Peyer's patch (tissue), 4 donors: ENCODE results near the gene LPIN1. TPM values are rescaled to one million over a fixed set of nuclear protein-coding genes. Genes with fewer than 3 reads are reported as not detected.
"Not testable (repeated sequence)": the region's sequence is repeated elsewhere in the genome, so short reads cannot be mapped to it uniquely, and the experiment has no call there.

Experiments used
- DNase-seq, 3 donors: peaks; one replicate each; pipeline ENCODE4 v3.0.0-alpha.2; 2017 to 2019
- H3K27ac ChIP-seq, 4 donors: fragments of 200-600 bp; sonication (generic); one replicate each; pipeline ENCODE4 v1.5.1; 2016 to 2019
- H3K27me3 ChIP-seq, 2 donors: fragments of 200-600 bp; sonication (generic); one replicate each; pipeline ENCODE4 v1.5.1; 2019
- H3K36me3 ChIP-seq, 3 donors: fragments of 200-600 bp; sonication (generic); one replicate each; pipeline ENCODE4 v1.5.1; 2016 to 2019
- H3K4me1 ChIP-seq, 4 donors: fragments of 200-600 bp; sonication (generic); one replicate each; pipeline ENCODE4 v1.5.1; 2016 to 2019
- H3K4me3 ChIP-seq, 4 donors: fragments of 200-600 bp; sonication (generic); 1 replicate in 3 of 4; 2 replicates in 1 of 4; pipeline ENCODE4 v1.5.1; 2016 to 2019; ENCODE audit warnings: mild to moderate bottlenecking in 1 of 4
- H3K9me3 ChIP-seq, 4 donors: fragments of 200-600 bp; sonication (generic); one replicate each; pipeline ENCODE4 v1.5.1; 2016 to 2019; ENCODE audit warnings: mild to moderate bottlenecking in 1 of 4
- POLR2A ChIP-seq, 2 donors: fragments of 450-650 bp; IDR thresholded peaks; one replicate each; pipeline ENCODE4 v1.5.1; 2017; ENCODE audit warnings: antibody characterized with exemption in 2 of 2, mild to moderate bottlenecking in 2 of 2, moderate library complexity in 2 of 2
- total RNA-seq, 4 donors: library from RNA; depleted of rRNA; stranded (reverse); fragments of >200 nt; gene quantifications; one replicate each; pipeline ENCODE4 v1.1.0, GENCODE V29; 2016
- TF ChIP-seq, protein P1 (sequence below), 6 experiments: fragments of 450-650 bp in 4 of 6; fragments of 200-600 bp in 2 of 6; sonication (generic) in 1 of 6; IDR thresholded peaks; one replicate each; pipeline ENCODE4 v1.5.1; 2017 to 2019; ENCODE audit warnings: antibody characterized with exemption in 6 of 6, mild to moderate bottlenecking in 3 of 6, moderate library complexity in 1 of 6

Gene LPIN1
- total RNA-seq, 4 donors from 2014 or later = 28.7 to 69.3 (median 44.0) TPM

GRCh38 chr2:11814979-11815510 lies 68.6 kb downstream of the LPIN1 start:
- Histone ChIP-seq H3K36me3 (peaks cover 0 to 62% (median 0%) of the 10 kb centered on the region in 3 donors), H3K27me3 (no peaks in the 10 kb centered on the region), H3K27ac (no peak overlapping the region), H3K9me3 (no peaks in the 10 kb centered on the region), H3K4me1 (no peaks in the 10 kb centered on the region), H3K4me3 (no peak overlapping the region)
- no peak for DNase-seq
- TF ChIP-seq, protein P1, sequence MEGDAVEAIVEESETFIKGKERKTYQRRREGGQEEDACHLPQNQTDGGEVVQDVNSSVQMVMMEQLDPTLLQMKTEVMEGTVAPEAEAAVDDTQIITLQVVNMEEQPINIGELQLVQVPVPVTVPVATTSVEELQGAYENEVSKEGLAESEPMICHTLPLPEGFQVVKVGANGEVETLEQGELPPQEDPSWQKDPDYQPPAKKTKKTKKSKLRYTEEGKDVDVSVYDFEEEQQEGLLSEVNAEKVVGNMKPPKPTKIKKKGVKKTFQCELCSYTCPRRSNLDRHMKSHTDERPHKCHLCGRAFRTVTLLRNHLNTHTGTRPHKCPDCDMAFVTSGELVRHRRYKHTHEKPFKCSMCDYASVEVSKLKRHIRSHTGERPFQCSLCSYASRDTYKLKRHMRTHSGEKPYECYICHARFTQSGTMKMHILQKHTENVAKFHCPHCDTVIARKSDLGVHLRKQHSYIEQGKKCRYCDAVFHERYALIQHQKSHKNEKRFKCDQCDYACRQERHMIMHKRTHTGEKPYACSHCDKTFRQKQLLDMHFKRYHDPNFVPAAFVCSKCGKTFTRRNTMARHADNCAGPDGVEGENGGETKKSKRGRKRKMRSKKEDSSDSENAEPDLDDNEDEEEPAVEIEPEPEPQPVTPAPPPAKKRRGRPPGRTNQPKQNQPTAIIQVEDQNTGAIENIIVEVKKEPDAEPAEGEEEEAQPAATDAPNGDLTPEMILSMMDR (IDR thresholded peaks at IDR 0.05) = no peak
- no peak for TF ChIP-seq POLR2A (IDR thresholded peaks at IDR 0.05)

DNA sequence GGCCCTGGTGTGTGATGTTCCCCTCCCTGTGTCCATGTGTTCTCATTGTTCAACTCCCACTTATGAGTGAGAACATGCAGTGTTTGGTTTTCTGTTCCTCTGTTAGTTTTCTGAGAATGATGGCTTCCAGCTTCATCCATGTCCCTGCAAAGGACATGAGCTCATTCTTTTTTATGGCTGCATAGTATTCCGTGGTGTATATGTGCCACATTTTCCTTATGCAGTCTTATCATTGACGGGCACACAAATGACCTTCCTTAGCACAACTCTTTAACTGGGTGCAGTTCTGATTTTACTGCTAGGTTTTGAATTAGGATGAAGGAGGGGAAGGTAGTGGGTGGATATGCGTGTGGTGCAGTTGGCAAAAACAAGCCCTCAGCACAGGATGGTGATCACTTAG lies 70.5 kb downstream of the LPIN1 start:
- not testable (repeated sequence) for H3K27ac ChIP-seq, H3K4me1 ChIP-seq, H3K4me3 ChIP-seq, DNase-seq, H3K27me3 ChIP-seq, H3K9me3 ChIP-seq
- peaks cover 0 to 66% (median 0%) of the 10 kb centered on the region in 3 donors for H3K36me3 ChIP-seq

DNA sequence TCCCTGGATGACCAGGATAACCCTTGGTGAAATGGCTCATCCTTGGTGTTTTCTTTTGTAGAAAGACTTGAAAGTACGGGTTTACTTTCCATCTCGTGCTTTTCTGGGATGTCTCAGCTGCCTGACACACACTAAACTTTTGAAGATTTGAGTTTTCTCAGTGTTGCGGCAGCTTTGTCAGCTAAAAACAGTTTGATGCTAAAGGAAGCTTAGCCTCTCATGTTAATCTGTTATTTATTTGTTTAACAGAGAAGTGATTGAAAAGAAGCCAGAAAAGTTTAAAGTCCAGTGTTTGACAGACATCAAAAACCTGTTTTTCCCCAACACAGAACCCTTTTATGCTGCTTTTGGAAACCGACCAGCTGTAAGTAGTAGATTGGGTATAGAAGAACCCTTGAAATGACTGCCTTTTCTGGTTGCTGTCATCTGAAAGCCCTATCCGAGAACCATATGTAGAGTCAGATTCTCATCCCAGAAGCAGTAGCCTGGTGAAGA lies 72.8 kb downstream of the LPIN1 start:
- no peak for TF ChIP-seq POLR2A (IDR thresholded peaks at IDR 0.05)
- TF ChIP-seq, protein P1 (IDR thresholded peaks at IDR 0.05) = no peak
- Histone ChIP-seq H3K36me3 (peaks cover 0 to 68% (median 0%) of the 10 kb centered on the region in 3 donors), H3K9me3 (no peaks in the 10 kb centered on the region), H3K4me1 (no peaks in the 10 kb centered on the region), H3K4me3 (no peak overlapping the region), H3K27ac (no peak overlapping the region), H3K27me3 (no peaks in the 10 kb centered on the region)
- DNase-seq = no peak

GRCh38 chr2:11820650-11821049 lies 74.2 kb downstream of the LPIN1 start:
- Histone ChIP-seq H3K4me1 (no peaks in the 10 kb centered on the region), H3K27ac (no peak overlapping the region), H3K9me3 (no peaks in the 10 kb centered on the region), H3K4me3 (no peak overlapping the region), H3K27me3 (no peaks in the 10 kb centered on the region), H3K36me3 (peaks cover 0 to 70% (median 0%) of the 10 kb centered on the region in 3 donors)
- DNase-seq = no peak
- TF ChIP-seq, protein P1 (IDR thresholded peaks at IDR 0.05) = no peak
- TF ChIP-seq POLR2A (IDR thresholded peaks at IDR 0.05) = no peak

GRCh38 chr2:11821705-11822104 lies 75.3 kb downstream of the LPIN1 start:
- peaks cover 0 to 65% (median 0%) of the 10 kb centered on the region in 3 donors for H3K36me3 ChIP-seq

DNA sequence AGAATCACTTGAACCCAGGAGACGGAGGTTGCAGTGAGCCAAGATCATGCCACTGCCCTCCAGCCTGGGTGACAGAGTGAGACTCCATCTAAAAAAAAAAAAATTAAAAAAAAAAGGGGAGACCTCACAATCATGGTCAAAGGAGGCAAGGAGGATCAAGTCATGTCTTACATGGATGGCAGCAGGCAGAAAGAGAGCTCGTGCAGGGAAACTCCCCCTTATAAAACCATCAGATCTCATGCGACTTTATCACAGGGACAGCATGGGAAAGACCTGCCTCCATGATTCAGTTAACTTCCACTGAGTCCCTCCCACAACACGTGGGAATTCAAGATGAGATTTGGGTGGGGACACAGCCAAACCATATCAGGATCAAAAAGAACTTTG lies 75.9 kb downstream of the LPIN1 start:
- not testable (repeated sequence) for H3K27ac ChIP-seq, H3K4me1 ChIP-seq, H3K27me3 ChIP-seq, DNase-seq, H3K9me3 ChIP-seq, H3K4me3 ChIP-seq
- H3K36me3 ChIP-seq = peaks cover 0 to 58% (median 0%) of the 10 kb centered on the region in 3 donors

More at GRCh38 chr2:11821705-11822104, 75.3 kb downstream of the LPIN1 start:
- H3K9me3 ChIP-seq = no peaks in the 10 kb centered on the region
- no peaks in the 10 kb centered on the region for H3K4me1 ChIP-seq
- no peak overlapping the region for H3K27ac ChIP-seq
- TF ChIP-seq POLR2A (IDR thresholded peaks at IDR 0.05) = no peak
- TF ChIP-seq, protein P1 (IDR thresholded peaks at IDR 0.05) = no peak
- H3K4me3 ChIP-seq = no peak overlapping the region
- no peak for DNase-seq
- H3K27me3 ChIP-seq = no peaks in the 10 kb centered on the region
